ENCODE data around the gene ALDH3A2.

DNA sequence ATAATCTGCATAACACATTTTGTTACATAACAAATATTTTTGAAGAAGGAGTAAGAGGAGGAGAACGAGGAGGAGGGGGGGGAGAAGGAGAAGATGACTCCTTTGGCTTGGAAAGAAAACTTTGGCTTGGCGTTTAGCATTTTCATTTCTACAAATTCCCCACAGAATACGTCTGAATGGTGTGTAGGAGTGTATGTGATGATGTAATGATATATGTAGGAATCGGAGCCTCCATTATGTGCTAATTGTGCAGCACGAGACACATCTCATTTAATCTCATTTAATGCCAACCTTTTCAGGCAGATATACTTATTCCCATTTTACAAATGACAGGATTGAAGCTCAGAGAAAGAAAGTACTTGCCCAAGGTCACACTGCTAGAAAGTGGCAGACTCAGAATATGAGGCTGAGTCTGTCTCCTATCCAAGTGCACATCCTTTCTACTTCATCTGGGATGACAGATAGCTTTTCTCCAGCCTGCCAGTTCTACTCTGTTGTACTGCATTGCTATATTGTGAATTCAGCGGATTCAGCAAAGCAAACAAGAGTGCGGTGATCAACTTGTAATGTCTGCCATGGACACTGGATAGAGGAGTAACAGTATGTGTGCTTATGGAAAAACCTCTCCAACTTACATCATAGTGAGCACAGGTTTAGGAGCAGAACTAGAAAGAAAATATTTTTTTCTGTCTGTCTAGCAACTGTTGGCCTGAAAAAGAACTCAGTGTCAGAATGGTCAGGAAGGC, 78.3 kb downstream of the ALDH3A2 start:
- TF ChIP-seq CTCF (IDR thresholded peaks at IDR 0.05) = no peak
- TF ChIP-seq POLR2A (IDR thresholded peaks at IDR 0.05) = no peak
